Measurements from ENCODE around the gene DPH6. TPM values are rescaled to one million over a fixed set of nuclear protein-coding genes. Genes with fewer than 3 reads are reported as not detected.

Gene DPH6
- polyA plus RNA-seq, 1 donor, result 14.6 TPM

DNA sequence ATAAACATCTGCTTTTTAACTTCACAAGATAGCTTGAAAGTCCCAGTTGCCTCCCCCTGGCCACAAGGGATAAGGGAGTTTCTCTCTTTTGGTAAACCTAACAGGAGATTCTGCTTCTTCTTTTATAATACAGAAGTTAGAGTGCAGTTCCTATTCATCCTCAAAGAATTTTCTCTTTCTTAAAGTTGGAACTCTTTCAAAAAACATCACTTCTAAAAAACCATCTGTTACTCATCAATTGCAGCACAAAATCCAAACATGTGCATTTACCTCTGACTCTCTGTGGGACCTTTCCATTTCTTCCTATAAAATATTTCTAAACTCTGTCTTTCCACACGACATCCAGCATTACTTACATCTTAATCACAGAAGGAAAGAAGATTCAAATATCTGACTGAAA lies 5.1 kb downstream of the DPH6 start:
- DNase-seq (ENCODE audit: low read depth), result no peak

DNA sequence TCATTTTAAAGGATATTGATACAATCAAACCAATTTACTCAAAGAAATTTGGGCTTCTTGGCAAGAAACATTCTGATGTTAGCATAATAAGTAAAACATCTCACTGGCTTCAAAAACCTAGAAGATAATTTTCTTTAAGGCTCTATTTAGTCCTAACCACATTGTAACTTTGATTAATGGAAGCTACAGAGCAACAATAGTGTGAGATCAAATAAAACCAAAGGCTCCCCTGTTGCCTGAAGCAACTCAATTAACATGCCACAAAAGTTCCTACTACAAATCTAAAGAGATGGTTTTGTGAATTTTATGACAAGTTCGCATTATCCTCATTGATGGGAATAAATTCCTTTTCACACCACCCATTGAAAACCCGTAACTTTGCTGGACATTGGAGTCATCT lies 5.9 kb downstream of the DPH6 start:
- no peak for DNase-seq (ENCODE audit: low read depth)

DNA sequence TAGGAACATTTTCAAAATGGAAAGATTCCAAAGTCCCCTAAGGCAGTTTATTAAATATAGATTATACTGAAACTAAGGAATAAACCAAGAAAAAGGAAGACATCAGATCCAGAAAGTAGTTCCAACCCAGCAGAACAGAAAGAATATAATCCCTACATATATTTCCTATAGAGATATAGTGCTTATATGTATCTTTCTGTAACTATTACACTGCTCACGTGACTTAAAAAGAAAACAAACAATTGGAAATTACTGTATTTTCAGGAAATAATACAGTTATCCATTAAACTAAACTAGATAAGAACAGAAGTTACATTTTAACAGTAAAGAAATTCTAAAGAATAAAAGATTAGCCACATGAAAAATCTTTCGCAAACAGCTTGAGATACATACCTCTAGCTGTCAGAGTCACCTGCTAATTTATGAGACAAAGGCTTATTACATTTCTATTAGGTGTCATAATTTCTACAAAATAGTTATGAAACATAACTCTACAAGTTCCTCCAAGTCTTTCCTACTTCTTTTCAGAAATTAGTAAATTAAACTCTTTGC lies 10.5 kb downstream of the DPH6 start:
- DNase-seq (ENCODE audit: low read depth), result no peak

GRCh38 chr15:35533130-35534110 lies 12.5 kb downstream of the DPH6 start:
- no peak for DNase-seq (ENCODE audit: low read depth)

- no peak for DNase-seq (ENCODE audit: low read depth)
Observed at GRCh38 chr15:35530698-35531097, 15.3 kb downstream of the DPH6 start.

- DNase-seq (ENCODE audit: low read depth), result no peak
Observed at GRCh38 chr15:35529784-35530183, 16.2 kb downstream of the DPH6 start.

DNA sequence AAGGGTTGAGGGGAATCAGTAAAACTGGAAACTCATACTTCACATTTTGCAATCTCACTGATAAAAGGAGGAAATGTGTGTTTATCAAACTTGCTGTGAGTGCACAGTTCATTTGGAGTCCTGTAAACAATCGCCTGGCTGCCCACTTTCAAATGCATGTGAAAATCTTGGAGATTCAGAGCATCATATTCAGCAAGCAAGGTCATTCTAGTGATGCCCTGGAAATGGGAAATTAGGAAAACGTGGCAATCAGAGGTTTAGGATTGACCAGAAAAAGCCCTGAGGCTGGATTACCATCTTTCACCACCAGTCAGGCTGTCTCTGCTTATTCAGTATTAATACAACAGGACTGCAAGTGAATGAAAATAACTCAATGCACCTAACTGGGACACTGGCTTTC lies 23.9 kb downstream of the DPH6 start:
- DNase-seq (ENCODE audit: low read depth), result no peak

GRCh38 chr15:35519541-35520149 lies 26.3 kb downstream of the DPH6 start:
- peak; percentile 34 for DNase-seq (ENCODE audit: low read depth)

GRCh38 chr15:35519052-35519451 lies 26.9 kb downstream of the DPH6 start:
- DNase-seq (ENCODE audit: low read depth), result no peak

GRCh38 chr15:35514759-35515158 lies 31.2 kb downstream of the DPH6 start:
- no peak for DNase-seq (ENCODE audit: low read depth)

DNA sequence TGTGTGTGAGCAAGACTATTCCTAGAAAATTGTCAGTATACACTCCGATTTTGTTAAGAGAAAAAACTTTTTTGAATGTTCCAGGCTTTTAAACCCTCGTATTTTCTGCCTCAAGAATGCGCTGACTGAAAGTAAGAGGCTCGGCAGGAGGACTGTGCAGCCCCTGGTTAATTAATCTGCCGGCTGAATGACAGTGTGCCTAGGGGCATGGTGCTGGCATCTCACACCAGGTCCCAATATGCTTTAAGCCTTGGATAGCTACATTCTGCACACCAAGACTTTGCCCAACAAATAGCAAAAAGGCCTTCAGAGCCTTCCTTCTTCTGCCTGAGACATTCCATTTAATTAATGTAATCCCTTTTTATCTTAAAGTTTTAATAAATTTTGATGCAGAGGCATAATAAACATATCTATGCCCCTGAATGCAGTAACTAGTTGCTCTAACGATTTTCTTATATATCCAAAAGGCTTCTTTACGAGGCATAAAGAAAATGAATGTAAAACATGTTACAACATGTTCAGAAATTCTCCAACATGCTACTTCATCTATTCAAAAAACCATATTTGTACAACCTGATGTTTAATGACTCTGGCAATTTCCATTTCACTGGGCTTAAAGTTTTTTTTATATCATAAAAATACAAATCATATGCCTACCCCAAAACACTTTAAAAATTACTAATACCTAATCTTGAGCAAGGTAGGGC lies 37.9 kb downstream of the DPH6 start:
- no peak for DNase-seq (ENCODE audit: low read depth)

DNA sequence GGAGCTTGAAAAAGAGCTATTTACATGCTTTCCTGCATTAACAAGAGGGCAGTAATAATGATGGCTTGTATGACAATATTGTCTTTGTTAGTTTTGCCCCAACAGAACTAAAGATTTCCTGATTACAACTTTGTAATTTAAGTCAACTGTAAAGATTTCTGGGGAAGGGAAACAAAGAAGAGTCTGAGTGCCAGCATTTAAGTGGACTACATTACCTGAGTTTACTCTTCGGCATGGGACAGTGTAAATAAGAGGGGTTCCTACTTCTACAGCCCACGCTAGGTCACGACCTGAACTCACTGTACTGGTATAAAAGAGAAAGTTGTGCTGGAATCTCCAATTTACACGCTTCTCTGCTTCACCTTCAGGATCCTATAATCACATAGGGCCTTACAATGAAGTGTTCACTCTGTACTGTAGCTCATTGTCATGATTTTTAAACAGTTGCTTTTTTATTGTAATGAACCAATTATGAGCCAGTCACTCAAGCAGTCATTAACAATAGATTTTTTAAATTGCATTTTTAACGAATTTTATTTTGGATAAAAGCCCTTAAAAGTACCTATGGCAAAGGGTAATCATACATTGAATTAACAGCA lies 39.6 kb downstream of the DPH6 start:
- DNase-seq (ENCODE audit: low read depth), result no peak

GRCh38 chr15:35505809-35506208 lies 40.2 kb downstream of the DPH6 start:
- DNase-seq (ENCODE audit: low read depth), result no peak

GRCh38 chr15:35505141-35505540 lies 40.8 kb downstream of the DPH6 start:
- no peak for DNase-seq (ENCODE audit: low read depth)

- no peak for DNase-seq (ENCODE audit: low read depth)
Observed at GRCh38 chr15:35499723-35500122, 46.2 kb downstream of the DPH6 start.

GRCh38 chr15:35496585-35496984 lies 49.4 kb downstream of the DPH6 start:
- no peak for DNase-seq (ENCODE audit: low read depth)

DNA sequence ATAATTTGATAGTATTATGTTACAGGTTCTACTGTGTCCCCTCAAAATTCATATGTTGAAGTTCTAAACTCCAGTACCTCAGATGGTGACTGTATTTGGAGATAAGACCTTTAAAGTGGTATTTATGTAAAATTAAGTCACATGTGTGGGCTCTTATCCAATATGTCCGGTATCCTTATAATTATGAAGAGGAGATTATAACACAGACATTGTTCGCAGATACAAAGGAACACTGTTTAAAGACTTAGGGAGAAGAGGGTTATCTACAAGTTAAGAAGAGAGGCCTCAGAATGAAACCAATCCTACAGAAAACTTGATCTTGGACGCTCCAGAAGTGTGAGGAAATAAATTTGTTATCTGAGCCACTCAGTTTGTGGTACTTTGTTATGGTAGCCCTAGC lies 50.9 kb downstream of the DPH6 start:
- DNase-seq (ENCODE audit: low read depth), result no peak

DNA sequence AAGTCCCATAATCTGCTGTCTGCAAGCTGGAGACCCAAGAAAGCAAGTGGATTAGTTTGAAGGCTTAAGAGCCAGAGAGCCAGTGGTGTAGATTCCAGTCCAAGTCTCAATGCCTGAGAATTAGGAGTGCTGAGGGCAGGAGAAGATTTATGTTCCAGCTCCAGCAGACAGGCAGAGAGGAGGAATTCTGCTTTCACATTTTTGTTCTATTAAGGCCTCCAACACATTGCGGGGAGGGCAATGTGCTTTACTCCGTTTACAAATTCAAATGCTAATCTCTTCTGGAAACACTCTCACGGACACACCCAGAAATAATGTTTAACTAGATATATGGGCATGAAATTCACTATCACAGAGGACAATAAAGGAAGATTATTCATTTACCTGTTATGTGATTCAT lies 54.0 kb downstream of the DPH6 start:
- no peak for DNase-seq (ENCODE audit: low read depth)

- no peak for DNase-seq (ENCODE audit: low read depth)
Observed at GRCh38 chr15:35491173-35491572, 54.8 kb downstream of the DPH6 start.

- no peak for DNase-seq (ENCODE audit: low read depth)
Observed at GRCh38 chr15:35490511-35490910, 55.5 kb downstream of the DPH6 start.

- no peak for DNase-seq (ENCODE audit: low read depth)
Observed at GRCh38 chr15:35487417-35487816, 58.5 kb downstream of the DPH6 start.

GRCh38 chr15:35486296-35486695 lies 59.7 kb downstream of the DPH6 start:
- no peak for DNase-seq (ENCODE audit: low read depth)

All from forelimb muscle (tissue), 1 donor.